HTR-8/SVneo (cell line): ENCODE data around the gene MIOS.
A peak's percentile ranks its signal among the peaks of the same experiment; 100 is the strongest.

ENCODE experiments used
- DNase-seq: peaks from one replicate; pipeline ENCODE4 v3.0.0; 2011; ENCODE audit warnings: low spot score, mixed read lengths; ENCODE audit not compliant: insufficient read length
- FAIRE-seq: peaks from 2 replicates; lab custom pipeline; 2011; peaks lifted over from hg19 to GRCh38; lab: Jason Lieb, UNC

MIOS gene

DNA sequence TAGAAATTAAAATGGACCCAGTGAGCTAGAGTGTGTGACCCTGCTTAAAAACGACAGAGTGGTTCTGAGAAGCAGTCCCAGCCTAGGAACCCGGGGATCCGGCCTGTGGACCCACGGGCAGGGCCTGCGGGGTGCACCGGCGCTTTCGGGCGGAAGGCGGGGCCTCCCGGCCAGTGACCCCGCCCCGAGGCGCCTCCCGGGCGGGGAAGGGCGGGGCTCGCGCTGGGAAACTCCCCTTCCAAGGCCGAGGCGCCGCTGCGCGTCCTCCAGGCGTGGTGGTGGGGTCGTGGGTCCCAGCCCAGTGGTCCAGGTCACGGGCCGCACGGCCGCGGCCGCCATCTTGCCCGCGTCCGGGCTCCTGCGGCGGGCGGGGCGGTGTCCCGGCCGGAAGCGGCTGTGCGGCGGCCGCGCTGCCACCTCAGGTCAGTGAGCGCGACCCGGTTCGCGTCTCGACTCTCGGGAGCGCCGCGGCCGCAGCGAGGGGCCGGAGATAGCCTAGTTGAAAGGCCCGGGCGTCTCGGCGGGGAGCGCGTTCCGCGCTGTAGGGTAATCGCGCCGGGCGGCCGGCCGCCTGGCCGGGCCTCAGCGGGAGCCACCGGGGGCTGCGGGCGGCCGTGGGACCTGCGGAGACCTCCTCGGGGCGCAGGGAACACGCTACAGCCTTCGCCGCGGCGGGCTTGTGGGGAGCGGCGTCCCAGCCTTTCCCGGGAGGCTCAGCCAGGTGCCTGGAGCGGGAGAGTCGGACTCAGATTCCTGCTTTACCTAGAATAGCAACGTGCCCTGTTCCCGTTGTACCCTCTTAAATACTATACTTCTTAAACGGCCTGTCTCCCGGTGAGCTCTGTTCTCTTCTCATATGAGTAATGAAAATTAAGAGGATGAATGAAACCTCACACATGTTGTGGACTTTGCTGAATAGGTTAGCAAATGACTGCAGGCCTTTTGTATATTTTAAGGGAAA lies at the start of gene MIOS:
Gene MIOS (plus strand): TSS at position 234 of the 961 bp plus-strand sequence. CDS start 5,592 bp downstream, outside the sequence.
- FAIRE-seq (peak; percentile 84), DNase-seq (peak; percentile 91)

DNA sequence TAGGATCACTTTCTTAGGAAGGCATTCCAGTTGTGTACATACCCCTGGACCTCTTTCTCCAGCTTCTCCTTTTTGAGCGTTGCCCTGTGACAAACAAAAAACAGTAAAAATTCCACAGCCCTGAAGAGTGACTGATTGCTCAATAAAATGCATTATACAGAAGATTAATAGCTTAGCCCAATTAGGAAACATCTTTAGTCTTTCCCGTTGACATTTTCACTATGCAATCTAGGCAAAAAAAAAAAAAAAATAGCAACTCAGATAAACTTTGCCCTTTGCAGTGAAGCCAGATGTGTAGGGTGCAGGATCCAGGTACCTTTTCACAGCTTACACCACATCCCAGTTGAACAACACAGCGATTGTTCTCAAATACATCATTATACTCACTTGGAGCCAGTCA lies 48.9 kb upstream of the MIOS start:
- DNase-seq (no peak), FAIRE-seq (no peak)

DNA sequence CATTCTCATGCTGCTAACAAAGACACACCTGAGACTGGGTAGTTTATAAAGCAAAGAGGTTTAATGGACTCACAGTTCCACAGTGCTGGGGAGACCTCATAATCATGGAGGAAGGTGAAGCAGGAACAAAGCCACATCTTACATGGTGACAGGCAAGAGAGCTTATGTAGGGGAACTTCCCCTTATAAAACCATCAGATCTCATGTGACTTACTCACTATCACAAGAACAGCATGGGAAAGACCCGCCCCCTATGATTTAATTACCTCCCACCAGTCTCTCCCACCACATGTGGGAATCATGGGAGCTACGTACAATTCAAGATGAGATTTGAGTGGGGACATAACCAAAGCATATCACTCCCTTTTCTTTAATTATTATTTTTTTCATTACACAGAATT lies 47.6 kb upstream of the MIOS start:
- DNase-seq (no peak), FAIRE-seq (no peak)

DNA sequence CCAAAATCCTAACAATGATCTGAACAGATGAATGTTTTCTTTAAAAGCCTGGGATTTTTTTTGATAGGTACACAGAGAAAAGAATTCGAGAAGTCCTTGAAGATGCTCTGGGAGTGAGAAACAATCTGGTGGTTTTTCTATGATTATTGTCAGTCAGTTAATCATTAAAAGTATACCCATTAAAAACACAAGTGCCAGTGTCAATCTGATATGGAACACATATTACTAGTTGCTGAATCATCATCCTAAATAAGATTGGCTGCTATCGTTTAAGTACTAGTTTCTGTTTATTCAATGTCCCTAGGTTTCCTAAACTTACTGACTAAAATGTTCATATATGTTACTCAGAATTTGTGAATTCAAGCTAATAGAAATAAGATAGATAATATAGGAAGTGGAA lies 47.2 kb upstream of the MIOS start:
- DNase-seq (no peak), FAIRE-seq (no peak)

DNA sequence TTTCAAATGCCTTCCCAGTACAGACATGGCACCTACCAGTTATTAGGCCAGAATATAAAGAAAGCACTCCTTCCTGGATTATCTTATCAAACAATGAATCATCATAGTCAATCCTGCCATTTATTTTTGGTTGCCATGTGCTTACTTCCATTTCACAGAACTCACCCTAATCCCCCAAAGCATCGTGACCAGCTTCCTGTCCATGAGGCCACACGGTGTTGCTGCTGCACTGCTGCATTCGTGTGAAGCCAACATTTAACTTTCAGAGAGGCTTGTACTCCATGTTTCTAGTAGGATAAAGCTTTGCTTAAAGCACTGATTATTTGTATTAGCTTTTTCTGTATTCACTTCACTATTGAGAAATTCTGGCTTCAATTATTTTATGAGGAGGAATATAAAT lies 45.4 kb upstream of the MIOS start:
- FAIRE-seq (peak; percentile 51), DNase-seq (no peak)

DNA sequence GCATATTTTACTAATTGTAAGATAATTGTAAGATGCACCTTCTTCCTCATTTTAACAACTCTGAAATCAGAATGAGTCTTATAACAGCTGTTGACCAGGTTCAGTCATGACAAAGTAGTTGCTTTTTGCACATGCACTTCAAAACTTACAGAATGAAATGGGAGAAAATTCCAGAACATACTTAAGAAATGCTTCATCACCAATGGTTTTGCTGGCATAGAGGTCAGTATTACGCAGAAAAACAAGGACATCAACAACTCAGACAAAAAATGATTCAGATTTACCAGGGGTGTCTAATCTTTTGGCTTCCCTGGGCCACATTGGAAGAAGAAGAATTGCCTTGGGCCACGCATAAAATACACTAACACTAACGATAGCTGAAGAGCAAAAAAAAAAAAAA lies 44.3 kb upstream of the MIOS start:
- DNase-seq, result no peak
- FAIRE-seq, result no peak

DNA sequence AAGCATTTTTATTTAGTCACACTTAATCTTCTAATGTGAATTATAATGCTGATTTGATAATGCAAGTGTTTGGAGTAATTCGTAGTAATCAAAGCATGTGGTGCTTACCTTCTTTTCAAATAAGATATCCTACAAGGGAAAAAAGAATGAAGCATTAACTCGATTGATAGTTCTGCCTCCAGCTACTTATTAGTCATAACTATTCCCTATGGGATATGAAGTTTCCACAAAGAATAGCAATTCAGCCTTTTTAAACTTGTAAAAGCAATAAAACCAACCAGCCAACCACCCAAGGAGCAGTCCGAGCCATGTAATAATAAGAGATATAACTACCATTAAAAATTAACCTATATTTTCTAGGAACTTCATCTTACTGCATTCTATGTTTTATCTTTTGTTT lies 42.6 kb upstream of the MIOS start:
- FAIRE-seq (no peak), DNase-seq (no peak)

DNA sequence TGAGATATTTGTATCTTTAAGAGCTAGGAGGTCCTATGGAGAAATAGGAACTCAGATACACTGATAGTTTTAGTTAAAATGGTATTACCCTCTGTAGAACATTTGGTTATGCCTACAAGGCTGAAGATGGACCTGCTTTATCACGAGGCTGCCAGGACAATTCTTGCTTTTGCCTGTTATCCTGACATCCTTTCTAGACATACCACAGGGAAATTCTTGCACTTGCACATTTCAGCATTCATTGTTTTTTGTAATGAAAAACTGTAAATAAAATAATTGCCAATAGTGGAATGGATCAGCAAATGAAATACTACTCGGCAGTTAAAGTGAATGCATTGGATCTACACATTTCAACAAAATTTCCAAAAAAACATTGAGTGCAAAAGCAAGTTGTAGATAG lies 40.7 kb upstream of the MIOS start:
- no peak for FAIRE-seq
- no peak for DNase-seq

DNA sequence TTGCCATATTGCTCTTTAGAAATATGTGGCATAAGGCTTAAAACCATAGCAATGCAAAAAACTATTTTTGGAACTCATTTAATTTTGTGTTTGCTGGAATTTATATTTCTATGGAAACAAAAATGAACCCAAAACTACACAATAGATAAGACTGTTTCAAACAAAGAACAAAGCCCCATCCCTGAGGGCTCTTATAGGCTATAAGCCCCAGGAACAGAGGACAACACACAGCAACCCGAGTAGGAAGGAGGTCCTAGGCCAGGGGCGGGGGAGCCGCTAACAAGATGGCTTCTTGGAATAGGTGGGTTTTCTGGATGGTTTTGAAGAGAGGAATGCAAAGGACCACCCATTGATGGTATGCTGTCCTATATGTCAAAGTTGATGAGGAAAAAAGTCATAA lies 39.6 kb upstream of the MIOS start:
- FAIRE-seq, result no peak

DNA sequence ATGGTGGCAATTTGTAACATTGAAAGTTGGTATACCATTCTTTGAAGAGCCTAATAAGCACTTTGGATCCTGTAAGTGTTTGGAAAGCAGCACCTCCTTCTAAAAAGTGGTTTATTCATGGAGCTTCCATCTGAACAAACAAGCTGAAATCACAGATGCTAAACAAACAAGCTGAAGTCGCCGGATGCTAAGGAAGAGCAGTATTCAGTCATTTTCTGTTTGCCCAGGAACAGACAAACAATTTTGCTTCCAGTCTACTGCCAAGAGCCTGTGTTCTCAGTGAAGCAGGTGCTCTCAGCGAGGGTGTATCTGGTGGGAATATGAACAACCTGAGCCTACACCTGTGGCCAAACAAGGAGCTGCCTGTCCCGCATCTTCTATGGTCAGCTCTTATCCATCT lies 37.4 kb upstream of the MIOS start:
- DNase-seq (no peak), FAIRE-seq (no peak)

More for the DNA sequence above, 39.6 kb upstream of the MIOS start:
- DNase-seq, result no peak

DNA sequence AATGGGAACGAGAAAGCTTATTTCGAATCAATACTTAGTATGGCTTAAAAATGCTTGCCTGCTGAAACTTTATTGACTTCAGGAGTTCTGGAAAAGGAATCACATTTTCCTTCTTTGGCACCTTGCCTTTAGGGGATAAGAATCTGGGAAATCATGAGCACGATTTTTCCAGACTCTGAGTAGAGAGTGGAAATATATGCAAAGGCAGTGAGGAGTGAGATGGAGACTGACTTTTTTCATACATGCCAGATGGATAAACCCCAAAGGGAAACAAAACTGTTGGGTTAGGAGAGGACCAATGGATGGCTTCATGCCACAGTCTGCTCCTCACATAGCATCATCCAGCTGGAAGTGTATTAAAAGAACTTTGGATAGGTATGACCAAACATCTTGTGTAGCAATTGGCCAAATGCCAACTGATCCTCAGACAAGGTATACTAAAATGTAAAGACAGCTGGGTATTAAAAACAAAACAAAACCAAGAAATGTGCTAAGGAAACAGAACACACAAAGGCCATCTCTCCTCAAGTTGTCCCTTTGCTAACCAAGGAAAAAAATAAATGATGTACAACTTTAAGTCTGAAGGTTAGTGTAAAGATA lies 32.8 kb upstream of the MIOS start:
- DNase-seq, result no peak
- no peak for FAIRE-seq

DNA sequence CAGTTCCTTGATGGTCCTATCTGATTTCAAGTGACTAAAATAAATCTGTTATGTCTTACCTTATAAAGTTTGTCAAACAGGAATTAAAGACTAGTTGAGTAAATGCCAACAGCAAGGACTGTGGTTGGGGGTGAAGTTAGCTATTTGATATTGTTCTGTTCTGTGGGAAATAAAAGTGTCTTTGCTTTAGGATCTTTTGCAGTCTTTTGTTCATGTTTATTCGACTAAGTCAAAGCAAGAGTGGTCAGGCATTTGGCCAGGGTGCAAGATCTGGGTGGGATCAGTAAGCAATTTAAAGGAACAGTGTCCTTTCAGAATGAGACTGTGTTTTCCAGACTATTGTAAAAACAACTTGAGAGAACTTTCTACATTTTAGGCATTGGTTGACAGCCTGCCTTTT lies 31.0 kb upstream of the MIOS start, which contains the start of gene COL28A1:
Gene COL28A1 (minus strand): TSS at position 183 of the 400 bp plus-strand sequence. CDS start 2,998 bp downstream, outside the sequence.
- FAIRE-seq (no peak), DNase-seq (no peak)

DNA sequence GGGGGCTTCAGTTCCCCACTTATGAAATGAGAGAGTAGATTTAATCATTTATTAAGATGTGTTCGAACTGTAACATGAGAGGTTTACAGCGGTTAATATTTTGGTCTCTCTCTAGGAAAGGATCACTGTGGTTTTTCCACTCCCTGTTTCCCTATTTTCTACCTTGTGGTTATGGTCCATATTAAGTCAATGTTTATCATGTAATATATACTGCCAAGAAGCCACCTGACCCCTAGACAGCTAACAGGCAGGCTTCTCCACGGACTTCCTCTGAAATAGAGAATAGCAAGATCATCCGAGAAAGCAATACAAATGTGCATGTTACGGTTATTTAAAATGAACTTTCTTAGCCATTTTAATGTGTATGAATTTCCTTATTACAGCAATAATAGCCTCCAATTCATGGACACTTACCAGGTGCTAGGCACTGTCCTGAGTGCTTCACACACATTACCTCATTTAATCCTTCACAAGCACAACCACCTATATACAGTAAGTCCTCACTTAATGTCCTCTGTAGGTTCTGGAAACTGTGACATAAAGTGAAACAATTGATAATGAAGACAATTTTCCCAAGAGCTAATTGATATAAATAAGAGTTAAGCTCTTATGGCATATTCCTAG lies 30.2 kb upstream of the MIOS start:
- no peak for FAIRE-seq
- DNase-seq, result no peak

DNA sequence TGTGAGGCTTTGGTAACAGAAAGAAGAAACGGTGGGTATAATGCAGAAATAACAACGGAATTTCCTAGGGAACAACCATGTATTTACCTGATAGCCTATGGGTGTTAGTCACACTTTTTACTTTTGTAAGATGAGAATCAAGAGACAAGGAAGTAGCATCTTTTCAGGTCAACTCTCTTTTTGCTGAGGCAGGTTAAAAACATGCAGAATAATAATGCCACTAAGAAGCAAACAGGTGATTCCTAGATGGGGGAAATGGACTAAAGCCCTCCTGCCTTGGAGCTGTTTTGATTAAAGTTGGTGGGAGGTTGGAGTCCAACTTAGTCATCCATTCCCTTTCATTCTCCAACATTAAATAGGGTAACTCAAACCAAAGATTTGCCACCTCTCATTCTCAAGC lies 29.0 kb upstream of the MIOS start:
- no peak for DNase-seq
- no peak for FAIRE-seq

DNA sequence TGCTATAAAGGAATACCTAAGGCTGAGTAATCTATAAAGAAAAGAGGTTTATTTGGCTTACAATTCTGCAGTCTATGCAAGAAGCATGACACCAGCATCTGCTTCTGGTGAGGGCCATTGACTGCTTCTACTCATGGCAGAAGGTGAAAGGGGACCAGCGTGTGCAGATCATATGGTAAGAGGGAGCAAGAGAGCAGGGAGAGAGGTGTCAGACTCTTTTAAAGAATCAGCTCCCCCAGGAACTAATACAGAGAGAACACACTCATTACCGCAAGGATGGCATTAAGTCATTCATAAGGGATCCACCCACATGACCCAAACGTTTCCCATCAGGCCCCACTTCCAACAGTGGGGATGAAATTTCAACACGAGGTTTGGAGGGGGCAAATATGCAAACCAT lies 27.5 kb upstream of the MIOS start:
- FAIRE-seq, result no peak
- no peak for DNase-seq

DNA sequence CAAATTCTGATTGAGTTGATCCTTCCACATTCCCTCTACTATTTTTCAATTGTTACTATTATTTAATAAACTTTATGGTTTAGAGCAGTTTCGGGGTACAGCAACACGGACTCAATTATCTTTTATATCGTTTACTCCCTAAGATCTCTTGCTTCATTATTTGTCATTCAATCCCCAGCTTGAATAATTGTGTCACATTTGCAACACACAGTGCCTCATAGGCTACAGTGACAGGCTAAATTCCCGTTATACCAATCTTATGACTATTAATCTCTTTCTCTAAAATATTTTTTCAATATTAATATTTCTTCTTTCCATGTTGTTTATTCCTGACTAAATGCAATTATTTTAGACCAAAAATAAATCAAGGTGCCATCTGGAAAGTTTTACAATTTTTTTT lies 27.0 kb upstream of the MIOS start:
- no peak for FAIRE-seq
- no peak for DNase-seq

DNA sequence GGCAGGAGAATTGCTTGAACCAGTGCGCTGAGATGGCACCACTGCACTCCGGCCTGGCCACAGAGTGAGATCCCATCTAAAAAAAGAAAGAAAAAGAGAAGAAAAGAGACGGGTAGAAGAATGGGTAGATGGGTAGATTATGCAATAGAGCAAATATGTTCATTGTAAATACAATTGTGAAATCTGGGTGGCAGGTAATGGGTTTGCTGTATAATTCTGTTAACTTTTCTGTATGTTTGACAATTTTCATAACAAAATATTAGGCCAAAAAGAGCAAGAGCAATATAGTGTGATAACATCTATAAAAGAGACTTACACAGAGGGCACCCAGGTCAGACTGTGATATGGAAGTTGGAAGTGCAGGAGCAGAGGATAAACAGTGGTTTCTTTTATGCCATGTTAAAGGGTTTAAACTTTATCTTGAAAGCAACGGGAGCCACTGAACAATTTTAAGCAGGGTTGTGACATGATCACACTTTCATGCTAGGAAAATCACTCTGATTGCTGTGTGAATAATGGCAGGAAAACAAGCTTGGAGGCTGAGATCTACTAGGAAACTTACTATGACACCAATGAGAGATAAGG lies 24.3 kb upstream of the MIOS start:
- FAIRE-seq, result no peak
- DNase-seq, result no peak

DNA sequence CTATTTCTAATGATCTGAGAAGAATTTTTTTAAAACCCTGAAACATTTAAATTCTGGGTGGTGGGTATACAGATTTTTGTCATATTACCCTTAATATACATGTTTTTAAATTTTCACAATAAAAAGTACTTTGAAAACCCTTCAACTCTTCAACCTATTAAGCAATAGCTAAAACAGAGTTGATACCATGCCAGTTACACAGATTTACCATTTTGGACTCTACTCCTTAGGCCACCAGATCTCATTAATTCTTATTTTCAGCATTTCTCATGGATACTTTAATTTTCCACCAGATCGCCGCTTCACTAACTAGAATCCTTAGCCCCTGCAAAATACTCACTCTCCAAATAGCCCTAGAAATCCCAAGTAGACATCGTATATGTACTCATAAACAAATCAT lies 18.3 kb upstream of the MIOS start:
- DNase-seq (no peak), FAIRE-seq (no peak)

DNA sequence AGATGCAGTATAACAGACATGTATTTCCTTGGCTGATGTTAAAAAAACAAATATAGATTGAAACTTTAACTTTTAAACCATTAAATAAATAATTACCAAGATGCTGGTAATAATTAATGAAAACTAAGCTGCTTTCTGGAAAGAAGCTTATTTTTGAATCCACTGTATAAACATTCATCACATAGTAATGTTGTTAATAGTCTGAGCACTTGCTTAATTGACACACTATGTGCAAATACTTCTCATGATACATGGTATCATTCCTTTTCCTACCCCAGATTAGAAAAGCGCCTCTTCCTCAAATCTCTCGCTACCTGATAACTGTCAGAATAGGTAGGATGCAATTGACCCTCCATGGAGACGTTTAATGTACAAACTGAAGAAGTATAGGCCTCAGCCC lies 16.0 kb upstream of the MIOS start:
- FAIRE-seq (no peak), DNase-seq (no peak)

DNA sequence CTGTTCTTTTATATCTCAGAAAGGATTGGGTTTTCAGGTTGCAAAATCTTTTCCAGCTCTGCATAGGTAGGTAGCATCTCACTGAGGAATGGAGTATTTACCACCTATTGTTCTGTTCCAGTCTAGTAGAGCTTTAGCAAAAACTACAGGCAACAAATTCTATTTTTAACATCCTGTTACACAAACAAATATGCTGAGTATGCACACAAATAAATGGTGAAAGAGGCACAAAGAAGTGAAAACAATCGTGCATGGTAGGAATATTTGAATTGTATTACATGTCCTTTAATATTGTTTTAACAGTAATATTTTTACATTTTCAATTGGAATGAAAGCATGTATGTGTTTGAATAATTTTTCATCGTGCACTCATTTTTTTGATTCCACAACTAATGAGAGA lies 14.5 kb upstream of the MIOS start:
- FAIRE-seq (no peak), DNase-seq (no peak)

DNA sequence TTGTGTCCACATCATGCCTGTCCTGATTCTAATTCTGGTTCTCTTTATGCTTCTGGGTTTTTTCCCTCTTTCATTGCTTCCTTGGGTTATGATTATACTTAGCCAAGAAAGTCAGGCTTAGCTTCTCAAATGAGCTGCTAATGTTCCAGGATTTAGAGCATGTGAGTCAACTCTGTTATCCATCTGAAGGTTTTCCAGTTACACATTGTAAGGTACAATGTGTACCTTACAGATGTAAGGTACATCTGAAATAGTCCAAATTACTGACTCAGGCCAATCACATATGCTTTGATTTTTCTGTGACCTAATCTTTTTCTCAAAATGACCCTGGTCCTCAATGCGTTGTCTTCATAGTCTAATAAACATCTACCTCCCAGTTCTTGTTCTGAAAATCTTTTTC lies 13.3 kb upstream of the MIOS start:
- FAIRE-seq, result peak; percentile 13
- no peak for DNase-seq
